Bronchial epithelial cell (primary cell): Measurements from ENCODE around the gene JARID2. TPM values are rescaled to one million over a fixed set of nuclear protein-coding genes. Genes with fewer than 3 reads are reported as not detected.

Source experiments
- DNase-seq: peaks from one replicate; pipeline ENCODE4 v3.0.0-alpha.2; 2010; ENCODE audit warnings: low read depth
- FAIRE-seq: peaks from 2 replicates; lab custom pipeline; 2011; peaks lifted over from hg19 to GRCh38; lab: Jason Lieb, UNC
- H3K27me3 ChIP-seq: 2 replicates; pipeline ENCODE4 v1.5.1; 2011; ENCODE audit warnings: low read length; ENCODE audit not compliant: control insufficient read depth, insufficient read depth
- H3K36me3 ChIP-seq: 2 replicates; pipeline ENCODE4 v1.5.1; 2011; ENCODE audit warnings: low read length; ENCODE audit not compliant: control insufficient read depth, insufficient read depth
- H3K4me3 ChIP-seq: 2 replicates; pipeline ENCODE4 v1.5.1; 2011; ENCODE audit warnings: mild to moderate bottlenecking, low read depth, low read length, control low read depth
- CTCF ChIP-seq: IDR thresholded peaks from 2 replicates; pipeline ENCODE4 v1.5.1; 2011; ENCODE audit warnings: mild to moderate bottlenecking, moderate library complexity, low read length, control low read depth, inconsistent platforms; ENCODE audit not compliant: insufficient read depth, severe bottlenecking
- total RNA-seq: library from RNA; depleted of rRNA; stranded (reverse); fragments of >200 nt; gene quantifications from 2 replicates; pipeline ENCODE4 v1.2.1, GENCODE V29; 2014

JARID2 gene
- total RNA-seq, 1 donor from 2014 or later, result 29.2 TPM

- TF ChIP-seq CTCF, result no peak
- no peak for DNase-seq
- Histone ChIP-seq H3K36me3 (no peaks in the 10 kb centered on the region), H3K27me3 (no peaks in the 10 kb centered on the region), H3K4me3 (no peak overlapping the region)
- FAIRE-seq, result no peak
Measured at GRCh38 chr6:15389084-15389764, 143.4 kb downstream of the JARID2 start.

- TF ChIP-seq CTCF, result peak; percentile 43
- FAIRE-seq, result no peak
- no peak for DNase-seq
- Histone ChIP-seq H3K4me3 (no peak overlapping the region), H3K27me3 (no peaks in the 10 kb centered on the region), H3K36me3 (no peaks in the 10 kb centered on the region)
Measured at GRCh38 chr6:15389765-15390723, 144.2 kb downstream of the JARID2 start.

- TF ChIP-seq CTCF, result no peak
- no peaks in the 10 kb centered on the region for H3K36me3 ChIP-seq
- H3K27me3 ChIP-seq, result no peaks in the 10 kb centered on the region
- DNase-seq, result no peak
- no peak overlapping the region for H3K4me3 ChIP-seq
- FAIRE-seq, result no peak
Measured at GRCh38 chr6:15391500-15391899, 145.6 kb downstream of the JARID2 start.

GRCh38 chr6:15392182-15392581 lies 146.3 kb downstream of the JARID2 start:
- no peak for FAIRE-seq
- TF ChIP-seq CTCF, result no peak

GRCh38 chr6:15393605-15394004 lies 147.7 kb downstream of the JARID2 start:
- TF ChIP-seq CTCF, result no peak

More at GRCh38 chr6:15392182-15392581, 146.3 kb downstream of the JARID2 start:
- H3K36me3 ChIP-seq, result no peaks in the 10 kb centered on the region
- no peaks in the 10 kb centered on the region for H3K27me3 ChIP-seq
- H3K4me3 ChIP-seq, result no peak overlapping the region
- no peak for DNase-seq

More at GRCh38 chr6:15393605-15394004, 147.7 kb downstream of the JARID2 start:
- FAIRE-seq (no peak), DNase-seq (no peak)
- no peaks in the 10 kb centered on the region for H3K27me3 ChIP-seq
- H3K4me3 ChIP-seq, result no peak overlapping the region
- no peaks in the 10 kb centered on the region for H3K36me3 ChIP-seq
